Bladder microvascular endothelial cell (primary cell): ENCODE results near the gene NRF1. TPM values are rescaled to one million over a fixed set of nuclear protein-coding genes. Genes with fewer than 3 reads are reported as not detected.

Experiments
- total RNA-seq: library from RNA; depleted of rRNA; stranded (reverse); fragments of >200 nt; gene quantifications from 2 replicates; pipeline ENCODE4 v1.2.3, GENCODE V29; 2014

Gene NRF1
- 8.4 and 19.4 TPM in 2 replicates for total RNA-seq

GRCh38 chr7:129611246-129612111 is at the start of gene NRF1:
NRF1 (plus strand) TSS chr7:129611720; CDS start chr7:129657352, 45,632 bp downstream.

Other genes with a start within 250 kb of the NRF1 start
- gene STRIP2, start 177.3 kb upstream of the NRF1 start, total RNA-seq = 2.8 and 3.2 TPM in 2 replicates
- 0.16 and 0.38 TPM in 2 replicates for gene SMKR1, start 109.2 kb upstream of the NRF1 start, total RNA-seq